CD4-positive, alpha-beta memory T cell (primary cell): Measurements from ENCODE around the gene MREG. TPM values are rescaled to one million over a fixed set of nuclear protein-coding genes. Genes with fewer than 3 reads are reported as not detected.
"Not testable (repeated sequence)": the region's sequence is repeated elsewhere in the genome, so short reads cannot be mapped to it uniquely, and the experiment has no call there.

Experiments used
- CTCF ChIA-PET: fragments of 350-600 bp; sonication (Branson Sonifier 250); formaldehyde crosslinking; loops from one replicate; lab custom pipeline; 2021; ENCODE audit warnings: inconsistent platforms; ENCODE audit not compliant: partially characterized antibody; lab: Charles Lee
- POLR2A ChIA-PET: fragments of 350-600 bp; sonication (Branson Sonifier 250); formaldehyde crosslinking; loops from one replicate; lab custom pipeline; 2021; ENCODE audit not compliant: partially characterized antibody; lab: Charles Lee
- DNase-seq, 5 donors: peaks; one replicate each; pipeline versions ENCODE4 v3.0.0 to v3.0.0-alpha.2; 2020 to 2022; ENCODE audit warnings: mixed read lengths in 1 of 5
- H3K27ac ChIP-seq: one replicate; pipeline ENCODE4 v1.7.0; 2013; ENCODE audit warnings: low read depth, low read length
- H3K27me3 ChIP-seq: 2 replicates; pipeline ENCODE4 v1.7.0; 2013; ENCODE audit warnings: mild to moderate bottlenecking, low read length, moderate library complexity; ENCODE audit not compliant: insufficient read depth
- H3K36me3 ChIP-seq: 2 replicates; pipeline ENCODE4 v1.7.0; 2013; ENCODE audit warnings: mild to moderate bottlenecking, low read length, moderate library complexity; ENCODE audit not compliant: insufficient read depth
- H3K4me1 ChIP-seq: 2 replicates; pipeline ENCODE4 v1.7.0; 2013; ENCODE audit warnings: mild to moderate bottlenecking, low read length, moderate library complexity; ENCODE audit not compliant: insufficient read depth
- H3K4me3 ChIP-seq, 2 donors: one replicate each; pipeline ENCODE4 v1.7.0; 2013; ENCODE audit warnings: low read length in 2 of 2, mild to moderate bottlenecking in 1 of 2
- H3K9me3 ChIP-seq, 2 donors: one replicate each; pipeline ENCODE4 v1.7.0; 2013; ENCODE audit warnings: low read length in 2 of 2, control low read depth in 1 of 2; ENCODE audit not compliant: control insufficient read depth in 1 of 2
- H3K27ac Mint-ChIP-seq, 7 donors: one replicate each; pipeline ENCODE4 v1.8.0; 2020 to 2021; ENCODE audit warnings: mixed read lengths in 7 of 7, mild to moderate bottlenecking in 6 of 7, inconsistent platforms in 3 of 7, moderate library complexity in 3 of 7
- H3K27me3 Mint-ChIP-seq, 2 donors: one replicate each; pipeline ENCODE4 v1.8.0; 2020 to 2021; ENCODE audit warnings: mixed read lengths in 2 of 2
- H3K36me3 Mint-ChIP-seq, 2 donors: one replicate each; pipeline ENCODE4 v1.8.0; 2020 to 2021; ENCODE audit warnings: mixed read lengths in 2 of 2, inconsistent platforms in 1 of 2, mild to moderate bottlenecking in 1 of 2
- H3K4me1 Mint-ChIP-seq, 4 donors: one replicate each; pipeline ENCODE4 v1.8.0; 2020 to 2021; ENCODE audit warnings: mixed read lengths in 4 of 4, mild to moderate bottlenecking in 1 of 4
- H3K4me3 Mint-ChIP-seq, 8 donors: one replicate each; pipeline ENCODE4 v1.8.0; 2020 to 2021; ENCODE audit warnings: mixed read lengths in 8 of 8, mild to moderate bottlenecking in 7 of 8, moderate library complexity in 6 of 8, inconsistent platforms in 3 of 8
- H3K9me3 Mint-ChIP-seq, 8 donors: one replicate each; pipeline ENCODE4 v1.8.0; 2020 to 2021; ENCODE audit warnings: mixed read lengths in 8 of 8, mild to moderate bottlenecking in 5 of 8, inconsistent platforms in 3 of 8, moderate library complexity in 1 of 8
- intact Hi-C: fragments of 100-400 bp; cut with micrococcal nuclease; formaldehyde crosslinking; loops from one replicate; pipeline ENCODE4 v1.15.1; 2023
- polyA plus RNA-seq, 2 donors: library from polyadenylated mRNA; unstranded; fragments of 300-500 nt; fragmentation: Illumina TruSeq; gene quantifications; one replicate each; pipeline ENCODE4 v1.2.3, GENCODE V29; 2021
- total RNA-seq, 2 experiments: library from RNA; stranded (reverse); gene quantifications; one replicate each; pipeline ENCODE4 v1.2.3, GENCODE V29; 2021

The MREG gene
- total and polyA plus RNA-seq, 4 experiments from 2014 or later, result 0.11 to 7.4 (median 4.7) TPM

- Mint-ChIP-seq H3K9me3 (no peaks in the 10 kb centered on the region), H3K27me3 (peaks cover 5 to 6% of the 10 kb centered on the region in 2 donors), H3K4me3 (no peak overlapping the region), H3K4me1 (peaks cover 0 to 1% (median 0%) of the 10 kb centered on the region in 4 donors), H3K27ac (no peak overlapping the region), H3K36me3 (no peaks in the 10 kb centered on the region)
- Histone ChIP-seq H3K36me3 (no peaks in the 10 kb centered on the region), H3K9me3 (no peaks in the 10 kb centered on the region), H3K27me3 (no peaks in the 10 kb centered on the region), H3K4me1 (no peaks in the 10 kb centered on the region), H3K27ac (no peak overlapping the region), H3K4me3 (no peak overlapping the region)
- CTCF ChIA-PET, result interaction anchor here (1.1 to 1.5 kb wide), 2 partner anchors 15 to 479 kb away, joined by 3 read pairs; no protein-coding TSS in a partner anchor
- POLR2A ChIA-PET, result no interaction called here
- no peak for DNase-seq
- intact Hi-C loops, result no loop called here
Measured at GRCh38 chr2:215933151-215933550, 80.2 kb downstream of the MREG start.

GRCh38 chr2:215931256-215931903 is 82.0 kb downstream of the MREG start:
- ChIA-PET POLR2A (no interaction called here), CTCF (interaction anchor here (1.0 to 1.6 kb wide), 8 partner anchors 8 to 44 kb away, joined by 3 to 9 read pairs (median 4); no protein-coding TSS in a partner anchor)
- H3K4me3 ChIP-seq, result no peak overlapping the region
- H3K36me3 ChIP-seq, result no peaks in the 10 kb centered on the region
- Mint-ChIP-seq H3K4me3 (no peak overlapping the region), H3K27me3 (peaks cover 6 to 7% of the 10 kb centered on the region in 2 donors), H3K4me1 (peaks cover 0 to 1% (median 0%) of the 10 kb centered on the region in 4 donors), H3K27ac (no peak overlapping the region), H3K9me3 (no peaks in the 10 kb centered on the region), H3K36me3 (no peaks in the 10 kb centered on the region)
- no peaks in the 10 kb centered on the region for H3K4me1 ChIP-seq
- H3K27ac ChIP-seq, result no peak overlapping the region
- intact Hi-C loops, result no loop called here
- DNase-seq, result peak in 4 of 5 donors; percentile 29 to 39 (median 38)
- no peaks in the 10 kb centered on the region for H3K9me3 ChIP-seq
- no peaks in the 10 kb centered on the region for H3K27me3 ChIP-seq

GRCh38 chr2:215930505-215931253 is 82.7 kb downstream of the MREG start:
- Histone ChIP-seq H3K4me3 (no peak overlapping the region), H3K27me3 (no peaks in the 10 kb centered on the region), H3K9me3 (no peaks in the 10 kb centered on the region), H3K27ac (no peak overlapping the region), H3K4me1 (no peaks in the 10 kb centered on the region), H3K36me3 (no peaks in the 10 kb centered on the region)
- H3K9me3 Mint-ChIP-seq, result no peaks in the 10 kb centered on the region
- no peak overlapping the region for H3K4me3 Mint-ChIP-seq
- intact Hi-C loops, result no loop called here
- DNase-seq, result no peak
- H3K27ac Mint-ChIP-seq, result no peak overlapping the region
- H3K36me3 Mint-ChIP-seq, result no peaks in the 10 kb centered on the region
- POLR2A ChIA-PET, result no interaction called here
- peaks cover 0 to 1% (median 0%) of the 10 kb centered on the region in 4 donors for H3K4me1 Mint-ChIP-seq
- H3K27me3 Mint-ChIP-seq, result peaks cover 6 to 8% of the 10 kb centered on the region in 2 donors
- CTCF ChIA-PET, result interaction anchor here (1.0 to 1.6 kb wide), 8 partner anchors 9 to 43 kb away, joined by 3 to 9 read pairs (median 4); no protein-coding TSS in a partner anchor

DNA sequence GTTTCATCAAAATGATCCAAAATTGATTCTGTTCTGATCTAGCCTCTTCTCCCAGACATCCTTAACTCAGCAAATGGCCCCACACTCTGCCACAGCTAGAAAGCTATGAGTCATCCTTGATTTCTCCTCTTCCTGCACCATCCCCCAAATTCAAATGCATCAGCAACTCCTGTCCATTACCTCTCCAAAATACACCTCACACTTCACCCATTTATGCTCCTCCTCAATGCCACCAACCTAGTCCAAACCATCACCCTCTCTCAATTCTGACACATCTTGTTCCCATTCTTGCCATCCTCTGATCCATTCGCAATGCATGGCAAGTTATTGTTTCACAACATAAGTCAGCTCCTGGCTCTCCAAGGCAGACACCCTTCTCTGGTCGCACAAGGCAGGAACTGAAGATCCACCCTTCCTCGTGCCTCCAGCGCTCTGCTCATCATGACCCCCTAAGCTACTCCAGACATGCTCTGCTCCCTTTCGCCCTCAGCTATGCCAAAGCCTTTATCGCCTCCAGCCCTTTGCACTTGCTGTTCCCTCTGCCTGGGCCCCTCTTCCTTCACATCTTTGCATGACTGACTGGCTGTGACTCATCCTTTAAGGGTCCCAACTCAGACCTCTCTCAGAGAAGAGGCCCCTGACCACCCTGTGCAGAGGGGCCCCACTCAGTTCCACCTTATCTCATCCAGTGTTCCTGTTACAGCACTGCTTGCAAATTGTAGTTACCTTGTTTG is 83.6 kb downstream of the MREG start:
- Mint-ChIP-seq H3K9me3 (no peaks in the 10 kb centered on the region), H3K27me3 (peaks cover 6 to 12% of the 10 kb centered on the region in 2 donors), H3K27ac (no peak overlapping the region), H3K4me1 (peaks cover 0 to 1% (median 0%) of the 10 kb centered on the region in 4 donors), H3K4me3 (no peak overlapping the region), H3K36me3 (no peaks in the 10 kb centered on the region)
- CTCF ChIA-PET, result interaction anchor here (0.9 to 1.7 kb wide), 4 partner anchors 10 to 478 kb away, joined by 3 to 5 read pairs (median 4); no protein-coding TSS in a partner anchor
- H3K27me3 ChIP-seq, result no peaks in the 10 kb centered on the region
- POLR2A ChIA-PET, result no interaction called here
- no peaks in the 10 kb centered on the region for H3K9me3 ChIP-seq
- no peaks in the 10 kb centered on the region for H3K36me3 ChIP-seq
- no peaks in the 10 kb centered on the region for H3K4me1 ChIP-seq
- no peak overlapping the region for H3K4me3 ChIP-seq
- DNase-seq, result no peak
- H3K27ac ChIP-seq, result no peak overlapping the region
- intact Hi-C loops, result no loop called here

- ChIA-PET CTCF (interaction anchor here (1.0 to 1.7 kb wide), 2 partner anchors 9 to 12 kb away, joined by 3 to 5 read pairs; no protein-coding TSS in a partner anchor), POLR2A (no interaction called here)
- Histone ChIP-seq H3K4me3 (no peak overlapping the region), H3K27ac (no peak overlapping the region), H3K27me3 (no peaks in the 10 kb centered on the region), H3K4me1 (no peaks in the 10 kb centered on the region), H3K36me3 (no peaks in the 10 kb centered on the region), H3K9me3 (no peaks in the 10 kb centered on the region)
- Mint-ChIP-seq H3K27me3 (peaks cover 6 to 16% of the 10 kb centered on the region in 2 donors), H3K36me3 (no peaks in the 10 kb centered on the region), H3K9me3 (no peaks in the 10 kb centered on the region), H3K4me3 (no peak overlapping the region), H3K27ac (no peak overlapping the region), H3K4me1 (peaks cover 0 to 1% (median 0%) of the 10 kb centered on the region in 4 donors)
- no peak for DNase-seq
- intact Hi-C loops, result no loop called here
Measured at GRCh38 chr2:215928086-215928485, 85.3 kb downstream of the MREG start.

DNA sequence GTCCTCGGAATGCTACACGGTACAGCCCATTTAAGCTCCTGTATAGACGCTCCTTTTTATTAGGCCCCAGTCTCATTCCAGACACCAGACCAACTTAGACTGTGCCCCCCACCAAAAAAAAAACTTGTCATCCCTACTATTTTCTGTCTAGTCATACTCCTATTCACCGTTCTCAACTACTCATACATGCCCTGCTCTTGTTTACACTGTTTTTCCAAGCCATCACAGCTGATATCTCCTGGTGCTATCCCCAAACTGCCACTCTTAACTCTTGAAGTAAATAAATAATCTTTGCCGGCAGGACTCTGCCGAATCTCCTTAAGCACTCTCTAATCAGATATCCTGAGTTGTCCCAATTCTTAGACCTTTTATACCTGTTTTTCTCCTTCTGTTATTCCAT is 86.4 kb downstream of the MREG start:
- H3K4me3 Mint-ChIP-seq, H3K27me3 ChIP-seq, H3K4me3 ChIP-seq, H3K4me1 Mint-ChIP-seq, H3K9me3 Mint-ChIP-seq, H3K4me1 ChIP-seq, POLR2A ChIA-PET, H3K9me3 ChIP-seq, H3K27ac ChIP-seq, H3K36me3 ChIP-seq, H3K36me3 Mint-ChIP-seq, intact Hi-C loops, DNase-seq, H3K27ac Mint-ChIP-seq, CTCF ChIA-PET: not testable (repeated sequence)
- H3K27me3 Mint-ChIP-seq, result peaks cover 6 to 16% of the 10 kb centered on the region in 2 donors
